Neural cell (in vitro differentiated cells): Measurements from ENCODE around the gene PEX3. TPM values are rescaled to one million over a fixed set of nuclear protein-coding genes. Genes with fewer than 3 reads are reported as not detected.

Experiments
- H2AFZ ChIP-seq: fragments of 200-600, 300-800 bp; sonication (generic), shearing (Covaris generic); 2 replicates; pipeline ENCODE4 v1.6.0; 2014; ENCODE audit warnings: low read depth, mild to moderate bottlenecking, antibody characterized with exemption, low read length, moderate library complexity
- H3F3A ChIP-seq: fragments of 200-600 bp; shearing (Covaris generic); 2 replicates; pipeline ENCODE4 v1.6.1; 2016; ENCODE audit warnings: mild to moderate bottlenecking, moderate library complexity, mixed read lengths, antibody characterized with exemption, low read length; ENCODE audit not compliant: insufficient read depth, poor library complexity, severe bottlenecking
- H3K27ac ChIP-seq: fragments of 200-600, 300-800 bp; sonication (generic), shearing (Covaris generic); 2 replicates; pipeline ENCODE4 v1.5.1; 2014; ENCODE audit warnings: mild to moderate bottlenecking, low read length, moderate library complexity
- H3K27me3 ChIP-seq: fragments of 300-800, 200-600 bp; sonication (generic), shearing (Covaris generic); 2 replicates; pipeline ENCODE4 v1.6.0; 2014; ENCODE audit warnings: mild to moderate bottlenecking, low read depth, low read length, moderate library complexity; ENCODE audit not compliant: insufficient read depth
- H3K36me3 ChIP-seq: fragments of 300-800, 200-600 bp; sonication (generic), shearing (Covaris generic); 2 replicates; pipeline ENCODE4 v1.5.1; 2014; ENCODE audit warnings: mild to moderate bottlenecking, antibody characterized with exemption, low read length, moderate library complexity; ENCODE audit not compliant: insufficient read depth
- H3K4me2 ChIP-seq: fragments of 300-800, 200-600 bp; sonication (generic), shearing (Covaris generic); 2 replicates; pipeline ENCODE4 v1.6.0; 2014; ENCODE audit warnings: mild to moderate bottlenecking, low read length
- H3K4me3 ChIP-seq: fragments of 300-800, 200-600 bp; sonication (generic), shearing (Covaris generic); 2 replicates; pipeline ENCODE4 v1.5.1; 2014; ENCODE audit warnings: mild to moderate bottlenecking, low read length, moderate library complexity
- H3K79me2 ChIP-seq: fragments of 200-600 bp; shearing (Covaris generic); replicated peaks from 2 replicates; pipeline ENCODE4 v1.6.0; 2014; ENCODE audit warnings: mild to moderate bottlenecking, low read length, moderate library complexity; ENCODE audit not compliant: insufficient read depth
- H3K9ac ChIP-seq: fragments of 300-800, 200-600 bp; sonication (generic), shearing (Covaris generic); 2 replicates; pipeline ENCODE4 v1.6.1; 2016; ENCODE audit warnings: mild to moderate bottlenecking, low read length, mixed read lengths
- H3K9me2 ChIP-seq: fragments of 200-600 bp; shearing (Covaris generic); 2 replicates; pipeline ENCODE4 v1.6.1; 2016; ENCODE audit warnings: mild to moderate bottlenecking, low read length, mixed read lengths; ENCODE audit not compliant: insufficient read depth
- H3K9me3 ChIP-seq: fragments of 200-600, 300-800 bp; sonication (generic), shearing (Covaris generic); 2 replicates; pipeline ENCODE4 v1.6.1; 2016; ENCODE audit warnings: mild to moderate bottlenecking, mixed run types, low read length, moderate library complexity, mixed read lengths
- H4K20me1 ChIP-seq: fragments of 200-600 bp; shearing (Covaris generic); 2 replicates; pipeline ENCODE4 v1.6.1; 2016; ENCODE audit warnings: mild to moderate bottlenecking, mixed run types; ENCODE audit not compliant: insufficient read depth
- CTCF ChIP-seq: fragments of 450-650 bp; IDR thresholded peaks from 2 replicates; pipeline ENCODE4 v1.5.1; 2014; ENCODE audit warnings: antibody characterized with exemption, mild to moderate bottlenecking, moderate library complexity; ENCODE audit not compliant: poor library complexity, severe bottlenecking
- EP300 ChIP-seq: fragments of 450-650 bp; conservative IDR thresholded peaks from 2 replicates; pipeline ENCODE4 v1.6.1; 2014; ENCODE audit warnings: antibody characterized with exemption, mild to moderate bottlenecking, moderate library complexity; ENCODE audit not compliant: poor library complexity, severe bottlenecking
- EZH2 ChIP-seq: fragments of 200-600, 300-800 bp; shearing (Covaris generic), sonication (generic); IDR thresholded peaks from 2 replicates; pipeline ENCODE4 v1.6.1; 2014; ENCODE audit warnings: antibody characterized with exemption, low read length, borderline replicate concordance, mild to moderate bottlenecking; ENCODE audit not compliant: insufficient read depth, poor library complexity, severe bottlenecking
- MXI1 ChIP-seq: fragments of 450-650 bp; conservative IDR thresholded peaks from 2 replicates; pipeline ENCODE4 v1.6.1; 2014; ENCODE audit warnings: antibody characterized with exemption, mild to moderate bottlenecking; ENCODE audit not compliant: poor library complexity, severe bottlenecking
- POLR2AphosphoS5 ChIP-seq: IDR thresholded peaks from 2 replicates; pipeline ENCODE4 v1.6.1; 2012
- RAD21 ChIP-seq: fragments of 450-650 bp; conservative IDR thresholded peaks from 2 replicates; pipeline ENCODE4 v1.6.1; 2014; ENCODE audit warnings: antibody characterized with exemption, mild to moderate bottlenecking, moderate library complexity
- REST ChIP-seq: IDR thresholded peaks from 2 replicates; pipeline ENCODE4 v1.6.1; 2012; ENCODE audit warnings: borderline replicate concordance
- SMC3 ChIP-seq: fragments of 450-650 bp; conservative IDR thresholded peaks from 2 replicates; pipeline ENCODE4 v1.6.1; 2014; ENCODE audit warnings: antibody characterized with exemption, mild to moderate bottlenecking, moderate library complexity; ENCODE audit not compliant: poor library complexity
- TAF1 ChIP-seq: IDR thresholded peaks from 2 replicates; pipeline ENCODE4 v1.6.1; 2012; ENCODE audit warnings: low read depth
- polyA plus RNA-seq: library from polyadenylated mRNA; depleted of rRNA; stranded (reverse); fragments of >200 nt; gene quantifications from 2 replicates; pipeline ENCODE4 v1.2.3, GENCODE V29; 2014

Gene PEX3
- polyA plus RNA-seq, 1 donor from 2014 or later = 37.9 TPM

GRCh38 chr6:143505111-143505510 is 54.5 kb downstream of the PEX3 start:
- no peaks in the 10 kb centered on the region for H3K36me3 ChIP-seq
- no peak overlapping the region for H3K9ac ChIP-seq
- H3K27me3 ChIP-seq = no peaks in the 10 kb centered on the region
- no peak for TF ChIP-seq REST
- no peak for TF ChIP-seq SMC3
- no peak for TF ChIP-seq MXI1
- no peak for TF ChIP-seq EP300
- TF ChIP-seq EZH2 = no peak
- no peak for TF ChIP-seq CTCF
- TF ChIP-seq POLR2AphosphoS5 = no peak
- TF ChIP-seq RAD21 = no peak
- TF ChIP-seq TAF1 = no peak
- H3K9me3 ChIP-seq = no peaks in the 10 kb centered on the region
- no peak overlapping the region for H3K4me2 ChIP-seq
- no peak overlapping the region for H3K4me3 ChIP-seq
- no peaks in the 10 kb centered on the region for H3K9me2 ChIP-seq
- no peak overlapping the region for H2AFZ ChIP-seq
- H3F3A ChIP-seq = no peaks in the 10 kb centered on the region
- no peaks in the 10 kb centered on the region for H3K79me2 ChIP-seq
- no peak overlapping the region for H3K27ac ChIP-seq
- no peaks in the 10 kb centered on the region for H4K20me1 ChIP-seq

GRCh38 chr6:143505537-143505936 is 54.9 kb downstream of the PEX3 start:
- no peak overlapping the region for H3K9ac ChIP-seq
- H3K36me3 ChIP-seq = no peaks in the 10 kb centered on the region
- no peak overlapping the region for H2AFZ ChIP-seq
- no peak overlapping the region for H3K4me2 ChIP-seq
- no peaks in the 10 kb centered on the region for H3K27me3 ChIP-seq
- H3K79me2 ChIP-seq = no peaks in the 10 kb centered on the region
- H3F3A ChIP-seq = no peaks in the 10 kb centered on the region
- H3K4me3 ChIP-seq = no peak overlapping the region
- no peak overlapping the region for H3K27ac ChIP-seq
- H3K9me3 ChIP-seq = no peaks in the 10 kb centered on the region
- no peaks in the 10 kb centered on the region for H4K20me1 ChIP-seq
- H3K9me2 ChIP-seq = no peaks in the 10 kb centered on the region
- TF ChIP-seq MXI1 = no peak
- no peak for TF ChIP-seq CTCF
- no peak for TF ChIP-seq EZH2
- no peak for TF ChIP-seq POLR2AphosphoS5
- TF ChIP-seq EP300 = no peak
- no peak for TF ChIP-seq TAF1
- TF ChIP-seq REST = no peak
- TF ChIP-seq SMC3 = no peak
